Measurements from ENCODE around the gene HLA-DPB1.

HLA-DPB1 gene

DNA sequence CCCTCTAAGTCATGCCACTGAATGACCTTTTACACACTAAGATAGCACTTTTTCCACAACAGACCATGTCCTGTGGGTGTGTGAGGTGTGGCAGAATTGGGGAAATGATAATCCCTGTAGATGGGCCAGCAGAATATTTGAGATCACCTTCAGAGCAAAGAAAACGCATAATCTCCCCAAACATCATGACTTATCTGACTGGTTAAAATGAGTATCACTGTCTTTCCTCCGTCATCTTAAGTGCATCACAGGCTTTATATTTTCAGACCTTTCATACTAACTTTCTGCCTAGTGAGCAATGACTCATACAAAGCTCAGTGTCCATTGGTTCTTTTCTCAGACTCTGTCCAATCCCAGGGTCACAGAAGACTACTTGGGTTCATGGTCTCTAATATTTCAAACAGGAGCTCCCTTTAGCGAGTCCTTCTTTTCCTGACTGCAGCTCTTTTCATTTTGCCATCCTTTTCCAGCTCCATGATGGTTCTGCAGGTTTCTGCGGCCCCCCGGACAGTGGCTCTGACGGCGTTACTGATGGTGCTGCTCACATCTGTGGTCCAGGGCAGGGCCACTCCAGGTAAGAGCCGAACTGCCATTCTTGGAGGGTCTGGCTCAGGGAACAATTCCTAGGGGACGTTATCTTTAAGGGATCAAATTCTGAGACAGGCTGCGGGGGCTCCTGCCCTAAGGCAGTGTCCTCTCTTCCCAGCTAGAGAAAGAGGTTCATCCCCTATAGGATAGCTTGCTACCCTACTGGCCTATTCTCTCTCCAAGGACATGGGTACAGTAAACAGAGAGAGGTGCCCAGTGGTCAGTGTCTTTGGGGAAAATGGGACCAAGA lies at the start of gene HLA-DPB1:
Gene HLA-DPB1 (plus strand): TSS at position 423 of the 838 bp plus-strand sequence. CDS start 52 bp downstream, at position 475.
- TF ChIP-seq, protein P1, sequence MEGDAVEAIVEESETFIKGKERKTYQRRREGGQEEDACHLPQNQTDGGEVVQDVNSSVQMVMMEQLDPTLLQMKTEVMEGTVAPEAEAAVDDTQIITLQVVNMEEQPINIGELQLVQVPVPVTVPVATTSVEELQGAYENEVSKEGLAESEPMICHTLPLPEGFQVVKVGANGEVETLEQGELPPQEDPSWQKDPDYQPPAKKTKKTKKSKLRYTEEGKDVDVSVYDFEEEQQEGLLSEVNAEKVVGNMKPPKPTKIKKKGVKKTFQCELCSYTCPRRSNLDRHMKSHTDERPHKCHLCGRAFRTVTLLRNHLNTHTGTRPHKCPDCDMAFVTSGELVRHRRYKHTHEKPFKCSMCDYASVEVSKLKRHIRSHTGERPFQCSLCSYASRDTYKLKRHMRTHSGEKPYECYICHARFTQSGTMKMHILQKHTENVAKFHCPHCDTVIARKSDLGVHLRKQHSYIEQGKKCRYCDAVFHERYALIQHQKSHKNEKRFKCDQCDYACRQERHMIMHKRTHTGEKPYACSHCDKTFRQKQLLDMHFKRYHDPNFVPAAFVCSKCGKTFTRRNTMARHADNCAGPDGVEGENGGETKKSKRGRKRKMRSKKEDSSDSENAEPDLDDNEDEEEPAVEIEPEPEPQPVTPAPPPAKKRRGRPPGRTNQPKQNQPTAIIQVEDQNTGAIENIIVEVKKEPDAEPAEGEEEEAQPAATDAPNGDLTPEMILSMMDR (IDR thresholded peaks at IDR 0.05; ENCODE audit: low read depth, low read length, missing control alignments): no peak
- no peak within 1 kb of the TSS for H3K4me3 ChIP-seq (replicated peaks; ENCODE audit: low read depth, low read length)
- DNase-seq (ENCODE audit: extremely low read depth, low read depth): no peak

DNA sequence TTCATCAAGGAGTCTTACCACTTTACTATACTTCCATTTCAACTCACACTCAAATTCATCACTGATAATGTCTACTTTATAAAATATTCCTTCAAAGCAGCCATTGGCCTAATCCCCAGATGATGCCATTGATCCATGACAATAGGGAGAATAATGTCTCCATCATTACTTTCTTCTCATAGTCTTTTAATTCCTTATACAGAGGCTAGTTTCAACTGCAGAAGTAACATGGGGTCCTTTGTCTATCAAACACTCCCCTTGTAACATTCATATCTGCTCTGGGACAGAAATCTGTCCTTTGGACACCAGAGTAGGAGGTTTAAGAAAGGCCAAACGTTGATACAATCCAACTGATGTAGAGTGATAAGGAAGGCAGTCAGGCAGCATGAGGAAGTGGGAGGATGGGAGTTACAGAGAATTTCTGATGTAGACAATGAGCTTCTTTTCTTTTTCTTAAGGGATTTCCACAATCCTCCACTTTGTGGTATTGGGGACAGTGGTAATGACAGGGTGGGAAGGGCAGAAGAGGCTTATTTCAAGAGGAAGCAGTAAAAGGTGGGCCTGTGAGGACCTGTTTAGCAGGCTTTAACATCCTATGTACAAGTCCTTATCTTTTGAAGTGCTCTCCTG lies 47.5 kb upstream of the HLA-DPB1 start:
- TF ChIP-seq, protein P1 (IDR thresholded peaks at IDR 0.05; ENCODE audit: low read depth, low read length, missing control alignments): no peak
- DNase-seq (ENCODE audit: extremely low read depth, low read depth): no peak
- no peak overlapping the region for H3K4me3 ChIP-seq (replicated peaks; ENCODE audit: low read depth, low read length)

DNA sequence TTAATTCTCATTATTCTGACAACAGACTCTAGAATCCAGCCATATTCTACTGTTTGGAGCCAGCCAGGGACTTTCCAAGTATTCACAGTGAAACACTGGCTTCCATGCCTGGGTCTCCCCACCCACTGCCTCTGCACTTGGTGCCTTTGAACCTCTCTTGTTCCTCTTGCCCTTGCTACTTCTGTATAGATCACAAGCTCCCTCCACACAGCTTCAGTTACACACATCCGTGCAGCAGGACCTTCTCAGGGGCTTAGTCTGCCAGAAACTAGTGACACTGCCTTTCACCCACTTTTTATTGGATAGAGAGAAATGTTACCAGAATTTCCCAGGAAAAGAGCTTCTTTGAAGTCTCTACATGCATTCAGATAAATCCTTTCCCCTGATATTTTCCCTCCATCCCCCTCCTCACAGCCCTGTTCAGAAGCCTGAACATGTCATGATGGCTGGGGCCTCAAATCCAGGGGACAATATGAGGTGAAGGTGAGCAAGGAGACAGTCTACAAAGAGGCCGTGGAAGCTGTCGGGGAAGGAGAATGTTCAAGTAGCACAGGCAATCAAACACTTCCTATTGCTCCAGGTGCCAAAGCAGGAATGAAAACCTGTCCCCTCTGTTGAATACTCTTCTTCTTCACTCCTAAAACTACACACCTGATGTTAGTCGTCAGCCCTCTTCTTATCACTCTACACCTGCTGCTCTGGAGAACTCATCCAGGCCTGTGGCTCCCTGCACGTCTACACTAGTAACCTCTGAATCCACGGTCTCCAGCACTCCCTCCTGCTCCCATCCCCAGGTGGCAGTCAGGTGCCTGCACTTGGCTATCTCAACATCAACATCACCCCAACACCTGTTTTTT lies 46.2 kb upstream of the HLA-DPB1 start:
- H3K4me3 ChIP-seq (replicated peaks; ENCODE audit: low read depth, low read length): no peak overlapping the region
- TF ChIP-seq, protein P1 (IDR thresholded peaks at IDR 0.05; ENCODE audit: low read depth, low read length, missing control alignments): no peak
- DNase-seq (ENCODE audit: extremely low read depth, low read depth): no peak

DNA sequence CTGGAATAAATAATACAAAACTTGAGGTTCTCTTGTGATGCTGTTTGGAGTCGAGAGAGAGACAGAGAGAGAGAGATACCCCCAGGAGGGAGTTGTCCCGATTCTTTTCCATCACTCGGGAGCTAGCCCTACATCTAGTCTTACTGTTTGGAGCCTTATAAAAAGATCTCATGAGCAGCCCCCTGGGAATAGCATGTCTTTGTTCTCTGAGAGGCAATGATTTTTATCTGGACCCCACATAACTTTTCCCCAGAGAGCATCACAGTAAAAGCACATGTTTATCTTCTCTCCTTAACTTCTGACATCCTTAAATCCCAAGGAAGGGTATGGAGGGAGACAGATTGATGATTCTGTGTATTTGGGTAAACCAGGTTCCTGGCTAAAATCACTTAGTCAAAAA lies 45.5 kb upstream of the HLA-DPB1 start:
- DNase-seq (ENCODE audit: extremely low read depth, low read depth): no peak
- no peak overlapping the region for H3K4me3 ChIP-seq (replicated peaks; ENCODE audit: low read depth, low read length)
- TF ChIP-seq, protein P1 (IDR thresholded peaks at IDR 0.05; ENCODE audit: low read depth, low read length, missing control alignments): no peak

DNA sequence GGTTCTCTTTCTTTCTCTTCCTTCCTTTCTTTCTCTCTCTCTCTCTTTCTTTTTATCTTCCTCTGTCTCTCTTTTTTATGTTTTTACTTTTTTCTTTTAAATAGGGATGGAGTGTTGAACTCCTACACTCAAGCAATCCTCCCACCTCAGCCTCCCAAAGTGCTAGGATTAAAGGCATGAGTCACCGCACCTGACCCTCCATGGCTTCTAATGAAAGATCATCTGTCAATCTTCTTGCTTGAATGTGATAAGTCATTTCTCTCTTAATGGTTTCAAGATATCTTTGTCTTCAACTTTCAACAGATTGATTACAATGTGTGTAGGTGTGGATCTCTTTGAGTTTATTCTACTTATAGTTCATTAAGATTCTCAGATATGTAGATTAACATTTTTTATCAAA lies 41.2 kb upstream of the HLA-DPB1 start:
- H3K4me3 ChIP-seq (replicated peaks; ENCODE audit: low read depth, low read length): no peak overlapping the region
- TF ChIP-seq, protein P1 (IDR thresholded peaks at IDR 0.05; ENCODE audit: low read depth, low read length, missing control alignments): no peak
- no peak for DNase-seq (ENCODE audit: extremely low read depth, low read depth)

DNA sequence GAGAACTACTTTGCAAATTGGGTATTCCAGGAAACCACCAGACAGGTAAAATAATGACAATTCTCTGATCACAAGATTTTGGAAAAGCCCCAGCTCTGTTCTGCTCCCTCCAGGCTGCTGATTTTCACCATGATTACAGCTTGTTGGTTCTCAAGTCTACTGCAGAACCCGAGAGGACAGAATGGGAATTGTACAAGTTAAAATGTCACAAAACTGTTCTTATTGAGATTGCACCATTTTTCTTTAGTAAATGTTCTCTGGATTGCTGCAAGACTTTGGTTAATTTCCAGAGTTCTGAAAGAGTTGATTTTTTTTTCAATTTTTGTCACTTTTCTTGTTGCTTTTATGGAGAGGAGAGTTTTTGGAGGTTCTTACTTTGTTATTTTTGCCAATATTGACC lies 39.3 kb upstream of the HLA-DPB1 start:
- no peak overlapping the region for H3K4me3 ChIP-seq (replicated peaks; ENCODE audit: low read depth, low read length)
- DNase-seq (ENCODE audit: extremely low read depth, low read depth): no peak
- TF ChIP-seq, protein P1 (IDR thresholded peaks at IDR 0.05; ENCODE audit: low read depth, low read length, missing control alignments): no peak

Measured in HFF-Myc (cell line).